ENCODE data around the gene HLCS. TPM values are rescaled to one million over a fixed set of nuclear protein-coding genes. Genes with fewer than 3 reads are reported as not detected.
"Not testable (repeated sequence)": the region's sequence is repeated elsewhere in the genome, so short reads cannot be mapped to it uniquely, and the experiment has no call there.

Gene HLCS
- total RNA-seq, 1 donor from 2014 or later: 16.4 TPM

- no peak for ATAC-seq
- DNase-seq (ENCODE audit: low spot score): no peak
These were observed 148.6 kb downstream of the HLCS start for GRCh38 chr21:36817732-36818450.

- no peak for ATAC-seq
- DNase-seq (ENCODE audit: low spot score): no peak
These were observed 149.8 kb downstream of the HLCS start for GRCh38 chr21:36816561-36817130.

GRCh38 chr21:36816026-36816425, 150.4 kb downstream of the HLCS start:
- ATAC-seq; DNase-seq (ENCODE audit: low spot score): not testable (repeated sequence)

GRCh38 chr21:36815284-36815683, 151.2 kb downstream of the HLCS start:
- ATAC-seq: no peak
- DNase-seq (ENCODE audit: low spot score): no peak

GRCh38 chr21:36813052-36813451, 153.4 kb downstream of the HLCS start:
- DNase-seq (ENCODE audit: low spot score): no peak
- no peak for ATAC-seq

GRCh38 chr21:36811762-36812161, 154.7 kb downstream of the HLCS start:
- DNase-seq (ENCODE audit: low spot score): no peak
- ATAC-seq: no peak

- no peak for ATAC-seq
- no peak for DNase-seq (ENCODE audit: low spot score)
These were observed 156.0 kb downstream of the HLCS start for GRCh38 chr21:36810443-36810842.

GRCh38 chr21:36807422-36807928, 159.0 kb downstream of the HLCS start:
- no peak for DNase-seq (ENCODE audit: low spot score)
- ATAC-seq: no peak

- ATAC-seq (no peak), DNase-seq (ENCODE audit: low spot score) (no peak)
These were observed 160.4 kb downstream of the HLCS start for GRCh38 chr21:36806103-36806502.

GRCh38 chr21:36804874-36805611, 161.4 kb downstream of the HLCS start:
- peak; percentile 40 for DNase-seq (ENCODE audit: low spot score)
- no peak for ATAC-seq

- no peak for DNase-seq (ENCODE audit: low spot score)
- ATAC-seq: no peak
These were observed 162.5 kb downstream of the HLCS start for GRCh38 chr21:36803816-36804439.

- ATAC-seq: no peak
- DNase-seq (ENCODE audit: low spot score): no peak
These were observed 163.3 kb downstream of the HLCS start for GRCh38 chr21:36803051-36803645.

GRCh38 chr21:36800734-36801133, 165.7 kb downstream of the HLCS start:
- DNase-seq (ENCODE audit: low spot score) (no peak), ATAC-seq (no peak)

- DNase-seq (ENCODE audit: low spot score): no peak
- ATAC-seq: no peak
These were observed 166.6 kb downstream of the HLCS start for GRCh38 chr21:36799869-36800268.

GRCh38 chr21:36798491-36798890, 168.0 kb downstream of the HLCS start:
- ATAC-seq (no peak), DNase-seq (ENCODE audit: low spot score) (no peak)

- ATAC-seq: no peak
- DNase-seq (ENCODE audit: low spot score): no peak
These were observed 170.4 kb downstream of the HLCS start for GRCh38 chr21:36796070-36796469.

GRCh38 chr21:36792505-36792967, 173.9 kb downstream of the HLCS start:
- DNase-seq (ENCODE audit: low spot score): no peak
- ATAC-seq: no peak

GRCh38 chr21:36791695-36792470, 174.6 kb downstream of the HLCS start:
- ATAC-seq (no peak), DNase-seq (ENCODE audit: low spot score) (no peak)

GRCh38 chr21:36791180-36791579, 175.3 kb downstream of the HLCS start:
- ATAC-seq: no peak
- no peak for DNase-seq (ENCODE audit: low spot score)

- ATAC-seq: no peak
- DNase-seq (ENCODE audit: low spot score): no peak
These were observed 175.9 kb downstream of the HLCS start for GRCh38 chr21:36790616-36791015.
